Ovary (tissue), 9 donors: Measurements from ENCODE around the gene JAM3. TPM values are rescaled to one million over a fixed set of nuclear protein-coding genes. Genes with fewer than 3 reads are reported as not detected.
A peak's percentile ranks its signal among the peaks of the same experiment; 100 is the strongest.

ENCODE experiments used
- DNase-seq, 5 donors: peaks; one replicate each; pipeline ENCODE4 v3.0.0-alpha.2; 2019 to 2020
- H3K27ac ChIP-seq, 2 donors: fragments of 200-600 bp; one replicate each; pipeline versions ENCODE4 v1.5.1 to v1.8.0; 2019 to 2022
- H3K27me3 ChIP-seq: fragments of 200-600 bp; one replicate; pipeline ENCODE4 v1.8.0; 2022
- H3K36me3 ChIP-seq: fragments of 200-600 bp; sonication (generic); one replicate; pipeline ENCODE4 v1.5.1; 2019
- H3K4me1 ChIP-seq: one replicate; pipeline ENCODE4 v1.8.1; 2013; ENCODE audit warnings: mild to moderate bottlenecking, moderate library complexity; ENCODE audit not compliant: insufficient read depth
- H3K4me3 ChIP-seq: fragments of 200-600 bp; sonication (generic); one replicate; pipeline ENCODE4 v1.5.1; 2017
- H3K9me3 ChIP-seq, 2 donors: fragments of 200-600 bp in 1 of 2; sonication (generic) in 1 of 2; one replicate each; pipeline versions ENCODE4 v1.5.1 to v1.8.1; 2013 to 2019; ENCODE audit warnings: mild to moderate bottlenecking in 1 of 2, moderate library complexity in 1 of 2
- CTCF ChIP-seq, 3 donors: fragments of 450-650 bp in 2 of 3; fragments of 200-600 bp in 1 of 3; IDR thresholded peaks; one replicate each; pipeline versions ENCODE4 v1.5.1 to v1.8.0; 2016 to 2022; ENCODE audit warnings: antibody characterized with exemption in 3 of 3, mild to moderate bottlenecking in 1 of 3
- EP300 ChIP-seq: sonication (generic); formaldehyde crosslinking; IDR thresholded peaks from one replicate; pipeline ENCODE4 v1.6.1; 2017; ENCODE audit warnings: antibody characterized with exemption
- POLR2A ChIP-seq: fragments of 450-650 bp; IDR thresholded peaks from one replicate; pipeline ENCODE4 v1.6.1; 2017; ENCODE audit warnings: antibody characterized with exemption, mild to moderate bottlenecking, moderate library complexity
- WGBS, 3 donors: extraction: QIAGEN DNeasy Blood & Tissue Kit in 1 of 3; methylation state at CpG; one replicate each; pipeline versions ENCODE4 v1.1.5 to v1.1.7; 2013 to 2017; 5-methylcytosine and 5-hydroxymethylcytosine counted together
- intact Hi-C, 4 donors: fragments of 100-400 bp; cut with DNase I; formaldehyde crosslinking; loops; one replicate each; pipeline versions ENCODE4 v1.11.0 to v1.15.1; 2022 to 2023
- polyA plus RNA-seq, 2 donors: library from polyadenylated mRNA; stranded (reverse); fragments of 200-250 nt in 1 of 2; fragments of 350-450 nt in 1 of 2; fragmentation: Illumina TruSeq in 1 of 2; extraction: RNeasy Lipid Tissue Mini Kit (QIAGEN cat#74804) in 1 of 2; gene quantifications; one replicate each; pipeline ENCODE4 v1.2.3, GENCODE V29; 2013 to 2014
- total RNA-seq, 7 donors: library from RNA; depleted of rRNA in 2 of 7; stranded (reverse); fragments of >200 nt in 2 of 7; fragmentation: NEBNext Ultra II Directional in 3 of 7; extraction: Animal tissue kit (Norgen Biotek cat#: 25700) in 3 of 7; gene quantifications; one replicate each; pipeline versions ENCODE4 v1.1.0 to v1.2.4, GENCODE V29; 2016 to 2023
- donor health status: DM: no; HTN: no; CAD: no; lungs with moderate emphysema.
- donor health status: DM: no; HTN: no; CAD: no.
- donor health status: Bipolar disorder and iron deficiency.
- donor health status: DM: yes; HTN: yes; CAD: no.
- donor health status: DM: no; HTN: no; CAD: no.
- donor health status: DM: yes; HTN: yes; CAD: no.

The JAM3 gene
- total and polyA plus RNA-seq, 9 donors, result 32.5 to 95.0 (median 72.3) TPM

GRCh38 chr11:134040386-134041302 lies 28.2 kb upstream of the JAM3 start:
- Histone ChIP-seq H3K4me1 (peaks cover 14% of the 10 kb centered on the region), H3K9me3 (no peaks in the 10 kb centered on the region), H3K27me3 (no peaks in the 10 kb centered on the region), H3K4me3 (no peak overlapping the region), H3K27ac (peak overlapping the region; percentile 51 to 53), H3K36me3 (no peaks in the 10 kb centered on the region)
- intact Hi-C loops, result no loop called here
- 42 to 58% (median 47%) methylated on average over 20 of the region's 20 CpGs for WGBS, 3 donors
- DNase-seq, result peak; percentile 67 to 81 (median 73)
- TF ChIP-seq CTCF (IDR thresholded peaks at IDR 0.05) (no peak), POLR2A (no peak), EP300 (no peak)

- no peaks in the 10 kb centered on the region for H3K36me3 ChIP-seq
- no peak for TF ChIP-seq EP300
- no peak for TF ChIP-seq POLR2A
- no peak for TF ChIP-seq CTCF (IDR thresholded peaks at IDR 0.05)
- intact Hi-C loops, result no loop called here
- H3K9me3 ChIP-seq, result no peaks in the 10 kb centered on the region
- peaks cover 14% of the 10 kb centered on the region for H3K4me1 ChIP-seq
- 61 to 71% (median 66%) methylated on average over 8 of the region's 8 CpGs for WGBS, 3 donors
- H3K4me3 ChIP-seq, result no peak overlapping the region
- H3K27ac ChIP-seq, result peak overlapping the region; percentile 4 to 53
- no peak for DNase-seq
- no peaks in the 10 kb centered on the region for H3K27me3 ChIP-seq
Observed at GRCh38 chr11:134041349-134041748, 27.5 kb upstream of the JAM3 start.

GRCh38 chr11:134041791-134042696 lies 26.8 kb upstream of the JAM3 start:
- intact Hi-C loops, result no loop called here
- Histone ChIP-seq H3K9me3 (no peaks in the 10 kb centered on the region), H3K27me3 (no peaks in the 10 kb centered on the region), H3K27ac (peak overlapping the region; percentile 4 to 53), H3K4me1 (peaks cover 15% of the 10 kb centered on the region), H3K36me3 (no peaks in the 10 kb centered on the region), H3K4me3 (no peak overlapping the region)
- WGBS, 3 donors, result 88 to 91% (median 88%) methylated on average over 30 of the region's 30 CpGs
- no peak for DNase-seq
- TF ChIP-seq EP300 (no peak), CTCF (IDR thresholded peaks at IDR 0.05) (no peak), POLR2A (no peak)

DNA sequence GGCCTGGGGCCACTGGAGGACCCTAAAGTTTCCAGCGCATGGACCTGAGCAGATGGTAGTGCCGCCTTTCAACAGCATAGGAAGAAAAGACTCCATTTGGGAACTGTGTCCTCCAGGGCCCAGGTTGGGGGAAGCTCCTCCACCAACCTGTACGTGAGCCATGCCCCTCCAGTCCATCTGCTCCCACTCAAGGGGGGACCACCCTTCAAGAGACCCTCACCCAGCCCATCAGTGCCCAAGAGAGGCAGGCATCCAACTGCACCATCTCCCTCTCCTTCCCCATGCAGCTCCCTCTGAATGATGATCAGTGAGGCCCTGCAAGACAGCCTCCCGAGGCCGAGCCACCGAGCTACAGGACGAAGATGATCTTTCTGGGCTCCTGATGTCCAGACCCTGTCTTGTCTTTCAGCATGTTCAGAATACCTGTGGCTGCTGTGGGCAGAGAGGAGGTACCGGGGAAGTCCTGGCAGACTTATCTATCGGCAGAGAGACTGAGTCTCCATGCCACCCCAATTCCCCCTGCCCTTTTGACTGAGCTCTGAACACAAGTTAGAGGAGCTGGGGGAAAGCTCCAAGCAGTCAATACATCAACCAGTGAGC lies 25.0 kb upstream of the JAM3 start:
- intact Hi-C loops, result no loop called here
- no peak for DNase-seq
- Histone ChIP-seq H3K4me1 (peaks cover 17% of the 10 kb centered on the region), H3K9me3 (no peaks in the 10 kb centered on the region), H3K27me3 (no peaks in the 10 kb centered on the region), H3K27ac (no peak overlapping the region), H3K4me3 (no peak overlapping the region), H3K36me3 (no peaks in the 10 kb centered on the region)
- whole genome bisulfite sequencing, 3 donors, result 95 to 96% (median 95%) methylated on average over 9 of the region's 9 CpGs
- TF ChIP-seq POLR2A, result no peak
- TF ChIP-seq CTCF (IDR thresholded peaks at IDR 0.05), result no peak
- TF ChIP-seq EP300, result no peak
